Peyer's patch (tissue), 4 donors: Measurements from ENCODE around the gene C18orf63.

Experiments
- CTCF ChIP-seq, 6 experiments: fragments of 450-650 bp in 4 of 6; fragments of 200-600 bp in 2 of 6; sonication (generic) in 1 of 6; IDR thresholded peaks; one replicate each; pipeline ENCODE4 v1.5.1; 2017 to 2019; ENCODE audit warnings: antibody characterized with exemption in 6 of 6, mild to moderate bottlenecking in 3 of 6, moderate library complexity in 1 of 6
- POLR2A ChIP-seq, 2 donors: fragments of 450-650 bp; IDR thresholded peaks; one replicate each; pipeline ENCODE4 v1.5.1; 2017; ENCODE audit warnings: antibody characterized with exemption in 2 of 2, mild to moderate bottlenecking in 2 of 2, moderate library complexity in 2 of 2

- TF ChIP-seq CTCF (IDR thresholded peaks at IDR 0.05) (no peak), POLR2A (IDR thresholded peaks at IDR 0.05) (no peak)
Observed at GRCh38 chr18:74314759-74315463, 728 bp upstream of the C18orf63 start.
